ENCODE data around the gene PPIP5K2.

DNA sequence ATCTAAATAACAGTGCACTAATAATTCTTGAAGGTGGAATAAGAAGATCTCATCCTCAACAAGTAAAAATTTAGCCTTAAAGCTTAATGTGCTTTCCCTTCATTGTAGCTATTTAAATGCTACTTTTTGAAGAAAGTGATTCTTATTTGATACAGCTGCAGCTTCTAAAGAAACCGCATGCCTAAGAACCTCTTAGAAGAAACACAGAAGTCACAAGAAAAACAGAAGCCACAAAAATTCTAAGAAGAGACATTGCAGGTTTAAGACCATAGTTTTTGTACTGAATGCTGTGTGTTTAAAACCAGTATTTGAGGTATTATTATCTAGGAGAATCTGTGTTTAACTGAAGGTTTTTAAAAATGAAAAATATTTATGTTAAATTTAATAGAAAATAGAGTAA lies 68.3 kb downstream of the PPIP5K2 start:
- TF ChIP-seq CTCF (conservative IDR thresholded peaks at IDR 0.05 in 1 of 2, IDR thresholded peaks at IDR 0.05 in 1 of 2; ENCODE audit: extremely low read depth in 1 of 2, insufficient read depth in 1 of 2, low read depth in 1 of 2, low read length in 2 of 2) (no peak), EZH2 (IDR thresholded peaks at IDR 0.05; ENCODE audit: borderline replicate concordance, low read length) (no peak)

Data from mammary epithelial cell (primary cell).